HepG2 (cell line): ENCODE results near the gene ACACA. TPM values are rescaled to one million over a fixed set of nuclear protein-coding genes. Genes with fewer than 3 reads are reported as not detected.

Experiments used
- ATAC-seq: fragments of 200-7000 bp; cut with Tn5 transposase; 3 replicates; pipeline ENCODE4 v1.9.1; 2020; ENCODE audit warnings: mild to moderate bottlenecking, moderate library complexity
- BruUV-seq: library from RNA; stranded (reverse); fragments of 400-500 nt; replicated peaks from 2 replicates; lab custom pipeline; 2021; lab: Mats Ljungman, UMichigan
- CTCF ChIA-PET: fragments of 300-600 bp; formaldehyde crosslinking; extraction: SDS; loops from one replicate; lab custom pipeline; 2021; ENCODE audit warnings: low total read pairs, inconsistent platforms, low intra/inter-chr PET ratio; lab: Yijun Ruan, JAX
- POLR2A ChIA-PET: fragments of 350-600 bp; sonication (Branson Sonifier 250); formaldehyde crosslinking; loops from one replicate; lab custom pipeline; 2020; ENCODE audit warnings: antibody characterized with exemption, inconsistent platforms; lab: Yijun Ruan, JAX
- DNase-seq: peaks from one replicate; pipeline ENCODE4 v3.0.0-alpha.2; 2015; ENCODE audit warnings: low spot score
- FAIRE-seq: peaks from 3 replicates; lab custom pipeline; 2011; peaks lifted over from hg19 to GRCh38; lab: Jason Lieb, UNC
- H2AFZ ChIP-seq: one replicate; pipeline ENCODE4 v1.6.1; 2011; ENCODE audit warnings: low read length, inconsistent platforms
- H3K27ac ChIP-seq: fragments of 300-600 bp; 3 replicates; pipeline ENCODE4 v1.8.0; 2011; ENCODE audit warnings: mixed run types, mild to moderate bottlenecking, mixed read lengths, low read length, inconsistent platforms; ENCODE audit not compliant: insufficient read depth; ENCODE audit errors: extremely low read length
- H3K27me3 ChIP-seq, 2 experiments: fragments of 200-600 bp in 1 of 2; 2 replicates in 1 of 2; 3 replicates in 1 of 2; pipeline versions ENCODE4 v1.6.0 to v1.8.0; 2011; ENCODE audit warnings: low read length in 2 of 2, mild to moderate bottlenecking in 2 of 2, moderate library complexity in 2 of 2, inconsistent platforms in 1 of 2; ENCODE audit not compliant: insufficient read depth in 2 of 2, control insufficient read depth in 1 of 2
- H3K36me3 ChIP-seq, 2 experiments: fragments of 200-600 bp in 1 of 2; replicated peaks in 1 of 2; 2 replicates in 1 of 2; 3 replicates in 1 of 2; pipeline versions ENCODE4 v1.5.1 to v1.8.0; 2011; ENCODE audit warnings: low read length in 2 of 2, inconsistent platforms in 1 of 2; ENCODE audit not compliant: insufficient read depth in 2 of 2, control insufficient read depth in 1 of 2
- H3K4me1 ChIP-seq: 2 replicates; pipeline ENCODE4 v1.5.1; 2012; ENCODE audit warnings: low read length, inconsistent platforms; ENCODE audit not compliant: insufficient read depth
- H3K4me2 ChIP-seq: 2 replicates; pipeline ENCODE4 v1.6.0; 2011; ENCODE audit warnings: low read depth, low read length, inconsistent platforms
- H3K4me3 ChIP-seq, 3 experiments: fragments of 200-600 bp in 1 of 3; sonication (generic), shearing (Covaris generic) in 1 of 3; replicated peaks in 1 of 3; 2 replicates each; pipeline ENCODE4 v1.5.1; 2011 to 2016; ENCODE audit warnings: low read length in 3 of 3, inconsistent platforms in 2 of 3, low read depth in 2 of 3, mild to moderate bottlenecking in 2 of 3, control low read depth in 1 of 3, mixed read lengths in 1 of 3; ENCODE audit not compliant: insufficient read depth in 1 of 3
- H3K79me2 ChIP-seq: one replicate; pipeline ENCODE4 v1.6.1; 2011; ENCODE audit warnings: low read length, inconsistent platforms; ENCODE audit not compliant: insufficient read depth
- H3K9ac ChIP-seq: 2 replicates; pipeline ENCODE4 v1.6.0; 2011; ENCODE audit warnings: mild to moderate bottlenecking, low read depth, low read length, inconsistent platforms; ENCODE audit not compliant: insufficient read depth
- H3K9me3 ChIP-seq: 2 replicates; pipeline ENCODE4 v1.5.1; 2012; ENCODE audit warnings: mild to moderate bottlenecking, low read length
- H4K20me1 ChIP-seq: 2 replicates; pipeline ENCODE4 v1.6.0; 2011; ENCODE audit warnings: inconsistent platforms, mild to moderate bottlenecking, low read length, moderate library complexity; ENCODE audit not compliant: insufficient read depth
- HOXA9 ChIP-seq: sonication (generic); formaldehyde crosslinking; IDR thresholded peaks from 2 replicates; pipeline ENCODE4 v1.8.1; 2022; ENCODE audit warnings: missing genetic modification reagents, mild to moderate bottlenecking, moderate library complexity, borderline replicate concordance
- ZNF468 ChIP-seq: sonication (generic); formaldehyde crosslinking; IDR thresholded peaks from 2 replicates; pipeline ENCODE4 v1.8.0; 2022; ENCODE audit warnings: mild to moderate bottlenecking, moderate library complexity, missing genetic modification reagents
- ZNF543 ChIP-seq: sonication (generic); formaldehyde crosslinking; IDR thresholded peaks from 2 replicates; pipeline ENCODE4 v1.4.0; 2020; ENCODE audit warnings: mild to moderate bottlenecking, missing genetic modification reagents
- ZNF564 ChIP-seq: sonication (generic); formaldehyde crosslinking; IDR thresholded peaks from 2 replicates; pipeline ENCODE4 v1.8.1; 2023; ENCODE audit warnings: mild to moderate bottlenecking, missing genetic modification reagents
- WGBS: methylation state at CpG from one replicate; pipeline ENCODE4 v1.1.6; 2017; ENCODE audit warnings: low lambda C conversion rate; 5-methylcytosine and 5-hydroxymethylcytosine counted together
- in situ Hi-C: cut with HindIII; loops from 2 replicates; pipeline ENCODE4 v1.10.0; 2017; ENCODE audit warnings: low pct_unique_long_range_greater_than_20kb; ENCODE audit not compliant: extremely low pct_ligation_motif_present
- intact Hi-C: fragments of 100-400 bp; cut with micrococcal nuclease; formaldehyde crosslinking; loops from one replicate; pipeline ENCODE4 v1.10.0; 2022; ENCODE audit not compliant: unreplicated experiment
- polyA plus RNA-seq, 8 experiments: library from polyadenylated mRNA; depleted of rRNA in 3 of 8; stranded (reverse) in 7 of 8; unstranded in 1 of 8; fragments of >200 nt; fragmentation: Illumina TruSeq in 4 of 8; extraction: Trizol in 4 of 8; gene quantifications; 2 replicates each; pipeline versions ENCODE4 v1.2.1 to v1.2.3, GENCODE V29; 2011 to 2016; ENCODE audit warnings: low read depth in 4 of 8, missing spikeins in 1 of 8, mixed read lengths in 1 of 8; ENCODE audit not compliant: insufficient read depth in 1 of 8
- total RNA-seq, 5 experiments: library from RNA; depleted of rRNA; stranded (reverse); fragments of >200 nt; fragmentation: Illumina TruSeq; extraction: Trizol; gene quantifications; 2 replicates each; pipeline ENCODE4 v1.2.3, GENCODE V29; 2016; ENCODE audit warnings: low read depth in 1 of 5
- TF ChIP-seq, protein P1 (sequence below): IDR thresholded peaks from 2 replicates; pipeline ENCODE4 v1.6.1; 2018; ENCODE audit warnings: missing genetic modification reagents
- TF ChIP-seq, protein P2 (sequence below): sonication (generic); formaldehyde crosslinking; IDR thresholded peaks from 2 replicates; pipeline ENCODE4 v1.8.0; 2022; ENCODE audit warnings: missing genetic modification reagents, mild to moderate bottlenecking, inconsistent platforms, borderline replicate concordance
- TF ChIP-seq, protein P3 (sequence below): IDR thresholded peaks from 2 replicates; pipeline ENCODE4 v1.6.1; 2018; ENCODE audit warnings: missing genetic modification reagents, mild to moderate bottlenecking, missing compliant biosample characterization
- TF ChIP-seq, protein P4 (sequence below): sonication (generic); formaldehyde crosslinking; IDR thresholded peaks from 2 replicates; pipeline ENCODE4 v1.4.0; 2020; ENCODE audit warnings: missing genetic modification reagents
- TF ChIP-seq, protein P5 (sequence below): IDR thresholded peaks from 2 replicates; pipeline ENCODE4 v1.6.1; 2016; ENCODE audit warnings: low read depth

The ACACA gene
- total and polyA plus RNA-seq, 2 of the 13 experiments (the other 11 are each of a cell fraction or from before 2014, with no cell fraction given) = 39.2 to 47.2 TPM

DNA sequence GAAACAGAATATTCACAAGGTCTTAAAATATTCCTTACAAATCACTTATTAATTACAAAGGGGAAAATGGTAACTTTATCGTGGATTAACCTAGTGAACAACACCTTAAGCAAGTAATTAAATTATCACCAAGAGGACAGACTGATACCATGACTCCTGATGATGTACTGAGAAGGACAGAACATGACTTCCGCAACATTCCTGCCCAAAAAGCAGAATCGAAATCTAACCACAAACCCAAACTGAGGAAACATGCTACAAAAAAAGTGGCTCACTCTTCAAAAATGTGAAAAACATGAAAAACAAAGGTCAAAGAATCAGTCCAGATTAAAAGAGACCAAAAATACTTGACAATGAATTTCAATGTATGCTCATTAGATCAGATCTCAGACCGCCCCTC is 306.4 kb downstream of the ACACA start:
- TF ChIP-seq HOXA9 (CRISPR knock-in tag) (no peak), ZNF468 (CRISPR knock-in tag) (no peak), ZNF564 (CRISPR knock-in tag) (no peak), ZNF543 (CRISPR knock-in tag) (no peak)
- TF ChIP-seq, protein P1, sequence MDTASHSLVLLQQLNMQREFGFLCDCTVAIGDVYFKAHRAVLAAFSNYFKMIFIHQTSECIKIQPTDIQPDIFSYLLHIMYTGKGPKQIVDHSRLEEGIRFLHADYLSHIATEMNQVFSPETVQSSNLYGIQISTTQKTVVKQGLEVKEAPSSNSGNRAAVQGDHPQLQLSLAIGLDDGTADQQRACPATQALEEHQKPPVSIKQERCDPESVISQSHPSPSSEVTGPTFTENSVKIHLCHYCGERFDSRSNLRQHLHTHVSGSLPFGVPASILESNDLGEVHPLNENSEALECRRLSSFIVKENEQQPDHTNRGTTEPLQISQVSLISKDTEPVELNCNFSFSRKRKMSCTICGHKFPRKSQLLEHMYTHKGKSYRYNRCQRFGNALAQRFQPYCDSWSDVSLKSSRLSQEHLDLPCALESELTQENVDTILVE (CRISPR knock-in tag) = no peak
- TF ChIP-seq, protein P2, sequence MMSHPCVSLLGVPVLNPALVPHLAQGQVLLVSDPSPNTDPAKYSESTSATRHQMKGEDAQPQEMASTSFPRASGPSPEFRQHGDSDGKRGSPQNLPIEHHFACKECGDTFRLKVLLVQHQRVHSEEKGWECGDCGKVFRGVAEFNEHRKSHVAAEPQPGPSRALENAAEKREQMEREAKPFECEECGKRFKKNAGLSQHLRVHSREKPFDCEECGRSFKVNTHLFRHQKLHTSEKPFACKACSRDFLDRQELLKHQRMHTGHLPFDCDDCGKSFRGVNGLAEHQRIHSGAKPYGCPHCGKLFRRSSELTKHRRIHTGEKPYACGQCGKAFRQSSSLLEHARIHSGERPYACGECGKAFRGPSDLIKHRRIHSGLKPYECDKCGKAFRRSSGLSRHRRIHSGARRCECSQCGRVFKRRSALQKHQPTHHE (CRISPR knock-in tag) = no peak
- TF ChIP-seq, protein P3, sequence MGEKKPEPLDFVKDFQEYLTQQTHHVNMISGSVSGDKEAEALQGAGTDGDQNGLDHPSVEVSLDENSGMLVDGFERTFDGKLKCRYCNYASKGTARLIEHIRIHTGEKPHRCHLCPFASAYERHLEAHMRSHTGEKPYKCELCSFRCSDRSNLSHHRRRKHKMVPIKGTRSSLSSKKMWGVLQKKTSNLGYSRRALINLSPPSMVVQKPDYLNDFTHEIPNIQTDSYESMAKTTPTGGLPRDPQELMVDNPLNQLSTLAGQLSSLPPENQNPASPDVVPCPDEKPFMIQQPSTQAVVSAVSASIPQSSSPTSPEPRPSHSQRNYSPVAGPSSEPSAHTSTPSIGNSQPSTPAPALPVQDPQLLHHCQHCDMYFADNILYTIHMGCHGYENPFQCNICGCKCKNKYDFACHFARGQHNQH (CRISPR knock-in tag) = no peak
- TF ChIP-seq, protein P4, sequence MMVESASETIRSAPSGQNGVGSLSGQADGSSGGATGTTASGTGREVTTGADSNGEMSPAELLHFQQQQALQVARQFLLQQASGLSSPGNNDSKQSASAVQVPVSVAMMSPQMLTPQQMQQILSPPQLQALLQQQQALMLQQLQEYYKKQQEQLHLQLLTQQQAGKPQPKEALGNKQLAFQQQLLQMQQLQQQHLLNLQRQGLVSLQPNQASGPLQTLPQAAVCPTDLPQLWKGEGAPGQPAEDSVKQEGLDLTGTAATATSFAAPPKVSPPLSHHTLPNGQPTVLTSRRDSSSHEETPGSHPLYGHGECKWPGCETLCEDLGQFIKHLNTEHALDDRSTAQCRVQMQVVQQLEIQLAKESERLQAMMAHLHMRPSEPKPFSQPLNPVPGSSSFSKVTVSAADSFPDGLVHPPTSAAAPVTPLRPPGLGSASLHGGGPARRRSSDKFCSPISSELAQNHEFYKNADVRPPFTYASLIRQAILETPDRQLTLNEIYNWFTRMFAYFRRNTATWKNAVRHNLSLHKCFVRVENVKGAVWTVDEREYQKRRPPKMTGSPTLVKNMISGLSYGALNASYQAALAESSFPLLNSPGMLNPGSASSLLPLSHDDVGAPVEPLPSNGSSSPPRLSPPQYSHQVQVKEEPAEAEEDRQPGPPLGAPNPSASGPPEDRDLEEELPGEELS (CRISPR knock-in tag) = no peak
- TF ChIP-seq, protein P5, sequence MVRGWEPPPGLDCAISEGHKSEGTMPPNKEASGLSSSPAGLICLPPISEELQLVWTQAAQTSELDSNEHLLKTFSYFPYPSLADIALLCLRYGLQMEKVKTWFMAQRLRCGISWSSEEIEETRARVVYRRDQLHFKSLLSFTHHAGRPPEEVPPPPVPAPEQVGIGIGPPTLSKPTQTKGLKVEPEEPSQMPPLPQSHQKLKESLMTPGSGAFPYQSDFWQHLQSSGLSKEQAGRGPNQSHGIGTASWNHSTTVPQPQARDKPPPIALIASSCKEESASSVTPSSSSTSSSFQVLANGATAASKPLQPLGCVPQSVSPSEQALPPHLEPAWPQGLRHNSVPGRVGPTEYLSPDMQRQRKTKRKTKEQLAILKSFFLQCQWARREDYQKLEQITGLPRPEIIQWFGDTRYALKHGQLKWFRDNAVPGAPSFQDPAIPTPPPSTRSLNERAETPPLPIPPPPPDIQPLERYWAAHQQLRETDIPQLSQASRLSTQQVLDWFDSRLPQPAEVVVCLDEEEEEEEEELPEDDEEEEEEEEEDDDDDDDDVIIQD (CRISPR knock-in tag) = no peak
- intact Hi-C loops = no loop called here
- H3K27ac ChIP-seq = no peak overlapping the region

More for the DNA sequence above, 306.4 kb downstream of the ACACA start:
- in situ Hi-C loops = no loop called here
- no peaks in the 10 kb centered on the region for H4K20me1 ChIP-seq
- no peak for FAIRE-seq
- no peak overlapping the region for H3K4me3 ChIP-seq
- ChIA-PET POLR2A (no interaction called here), CTCF (no interaction called here)
- peaks cover 41 to 70% of the 10 kb centered on the region in 2 experiments for H3K36me3 ChIP-seq
- H3K4me2 ChIP-seq = no peak overlapping the region
- H3K79me2 ChIP-seq = no peaks in the 10 kb centered on the region
- H2AFZ ChIP-seq = no peak overlapping the region
- no peaks in the 10 kb centered on the region for H3K4me1 ChIP-seq
- H3K9me3 ChIP-seq = no peaks in the 10 kb centered on the region
- no peak for ATAC-seq
- DNase-seq = no peak
- WGBS = 98% methylated on average over 4 of the region's 4 CpGs
- BruUV-seq = no TSS peak
- no peaks in the 10 kb centered on the region for H3K27me3 ChIP-seq
- H3K9ac ChIP-seq = no peak overlapping the region
